OCI-LY3 (cell line): ENCODE results near the gene ADIRF.
A peak's percentile ranks its signal among the peaks of the same experiment; 100 is the strongest.

ENCODE experiments used
- EZH2phosphoT487 ChIP-seq: fragments of 200-600 bp; shearing (Covaris generic); IDR thresholded peaks from 2 replicates; pipeline ENCODE4 v1.6.1; 2018; ENCODE audit warnings: antibody characterized with exemption, mixed run types, low read depth
- TF ChIP-seq, protein P1 (sequence below): fragments of 200-600, 300-600 bp; sonication (generic); IDR thresholded peaks from 2 replicates; pipeline ENCODE4 v1.5.1; 2014; ENCODE audit warnings: antibody characterized with exemption, low read length, low read depth

DNA sequence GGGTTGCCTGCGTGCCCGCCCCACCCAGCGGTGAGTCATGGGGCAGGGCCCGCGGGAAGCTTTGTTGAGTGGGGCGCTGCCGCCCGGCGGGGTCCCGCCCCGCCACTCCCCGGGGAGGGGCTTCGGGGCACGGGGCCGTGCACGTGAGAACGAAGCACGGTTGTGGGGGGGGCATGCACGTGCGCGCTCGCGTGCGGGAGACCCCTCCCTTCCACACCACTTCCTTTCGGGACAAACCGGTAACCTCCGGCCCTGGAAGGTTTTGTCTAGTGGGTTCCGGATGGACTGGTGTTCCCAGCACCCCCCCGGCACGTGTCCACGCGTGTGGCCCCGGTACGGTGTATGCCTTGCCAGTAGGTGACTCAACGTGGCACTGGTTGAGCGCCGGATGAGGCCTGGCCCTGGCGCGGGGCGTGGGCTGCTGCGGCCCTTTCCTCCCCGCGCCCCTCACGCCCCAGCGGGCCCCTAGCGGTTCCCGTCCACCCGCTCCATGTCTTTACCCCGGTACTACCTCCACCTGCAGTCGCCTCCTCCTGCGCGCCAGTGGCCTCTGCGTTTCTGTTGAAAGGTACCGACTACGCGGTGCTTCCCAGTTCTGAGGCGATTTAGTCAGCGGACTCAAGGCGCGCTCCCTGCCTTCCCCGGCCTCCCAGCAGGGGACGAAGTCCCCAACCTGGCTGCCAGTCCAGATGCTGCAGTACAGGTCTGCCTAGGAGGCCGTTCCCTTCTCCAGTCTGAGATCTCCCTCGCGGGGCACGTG is 3.1 kb downstream of the ADIRF start:
- TF ChIP-seq, protein P1, sequence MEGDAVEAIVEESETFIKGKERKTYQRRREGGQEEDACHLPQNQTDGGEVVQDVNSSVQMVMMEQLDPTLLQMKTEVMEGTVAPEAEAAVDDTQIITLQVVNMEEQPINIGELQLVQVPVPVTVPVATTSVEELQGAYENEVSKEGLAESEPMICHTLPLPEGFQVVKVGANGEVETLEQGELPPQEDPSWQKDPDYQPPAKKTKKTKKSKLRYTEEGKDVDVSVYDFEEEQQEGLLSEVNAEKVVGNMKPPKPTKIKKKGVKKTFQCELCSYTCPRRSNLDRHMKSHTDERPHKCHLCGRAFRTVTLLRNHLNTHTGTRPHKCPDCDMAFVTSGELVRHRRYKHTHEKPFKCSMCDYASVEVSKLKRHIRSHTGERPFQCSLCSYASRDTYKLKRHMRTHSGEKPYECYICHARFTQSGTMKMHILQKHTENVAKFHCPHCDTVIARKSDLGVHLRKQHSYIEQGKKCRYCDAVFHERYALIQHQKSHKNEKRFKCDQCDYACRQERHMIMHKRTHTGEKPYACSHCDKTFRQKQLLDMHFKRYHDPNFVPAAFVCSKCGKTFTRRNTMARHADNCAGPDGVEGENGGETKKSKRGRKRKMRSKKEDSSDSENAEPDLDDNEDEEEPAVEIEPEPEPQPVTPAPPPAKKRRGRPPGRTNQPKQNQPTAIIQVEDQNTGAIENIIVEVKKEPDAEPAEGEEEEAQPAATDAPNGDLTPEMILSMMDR: 0 out of 2 replicates have a peak, but pooled peaks have one; percentile 4
- TF ChIP-seq EZH2phosphoT487: no peak
